DMS53 treated with DMSO at 0.1 percent for 48 hours (cell line): Measurements from ENCODE around the gene RHO.
"Not testable (repeated sequence)": the region's sequence is repeated elsewhere in the genome, so short reads cannot be mapped to it uniquely, and the experiment has no call there.

Experiments used
- DNase-seq: peaks from one replicate; lab custom pipeline; 2025; ENCODE audit not compliant: unreplicated experiment; lab: John Stamatoyannopoulos, UW

Gene RHO

GRCh38 chr3:129528589-129529100 is at the start of gene RHO:
RHO (plus strand) TSS chr3:129528639; CDS start chr3:129528734, 95 bp downstream.
- DNase-seq = no peak

- DNase-seq = not testable (repeated sequence)
These were observed 47.1 kb upstream of the RHO start for GRCh38 chr3:129481225-129481765.

- no peak for DNase-seq
These were observed 46.6 kb upstream of the RHO start for GRCh38 chr3:129481766-129482332.

GRCh38 chr3:129482721-129483120 is 45.7 kb upstream of the RHO start:
- DNase-seq = no peak

- DNase-seq = no peak
These were observed 44.6 kb upstream of the RHO start for GRCh38 chr3:129483870-129484269.

- DNase-seq = not testable (repeated sequence)
These were observed 43.3 kb upstream of the RHO start for GRCh38 chr3:129485146-129485545.

GRCh38 chr3:129485721-129486663 is 42.4 kb upstream of the RHO start:
- no peak for DNase-seq

- no peak for DNase-seq
These were observed 41.8 kb upstream of the RHO start for GRCh38 chr3:129486664-129487035.

GRCh38 chr3:129487183-129487867 is 41.1 kb upstream of the RHO start:
- DNase-seq = no peak

- DNase-seq = not testable (repeated sequence)
These were observed 40.5 kb upstream of the RHO start for GRCh38 chr3:129487868-129488335.

- DNase-seq = not testable (repeated sequence)
These were observed 39.2 kb upstream of the RHO start for GRCh38 chr3:129489258-129489657.

- DNase-seq = peak; percentile 76
These were observed 38.2 kb upstream of the RHO start for GRCh38 chr3:129490273-129490675.

- DNase-seq = not testable (repeated sequence)
These were observed 37.4 kb upstream of the RHO start for GRCh38 chr3:129491077-129491476.

GRCh38 chr3:129491794-129492193 is 36.6 kb upstream of the RHO start:
- DNase-seq = no peak

GRCh38 chr3:129492691-129493090 is 35.7 kb upstream of the RHO start:
- DNase-seq = no peak

- DNase-seq = no peak
These were observed 35.2 kb upstream of the RHO start for GRCh38 chr3:129493206-129493605.

GRCh38 chr3:129494499-129494898 is 33.9 kb upstream of the RHO start:
- not testable (repeated sequence) for DNase-seq

- not testable (repeated sequence) for DNase-seq
These were observed 33.3 kb upstream of the RHO start for GRCh38 chr3:129495006-129495639.

- DNase-seq = not testable (repeated sequence)
These were observed 30.6 kb upstream of the RHO start for GRCh38 chr3:129497876-129498275.
